ENCODE data around the gene TGIF2. TPM values are rescaled to one million over a fixed set of nuclear protein-coding genes. Genes with fewer than 3 reads are reported as not detected.

Gene TGIF2
- total and polyA plus RNA-seq, 12 donors = 3.4 to 17.9 (median 11.2) TPM

DNA sequence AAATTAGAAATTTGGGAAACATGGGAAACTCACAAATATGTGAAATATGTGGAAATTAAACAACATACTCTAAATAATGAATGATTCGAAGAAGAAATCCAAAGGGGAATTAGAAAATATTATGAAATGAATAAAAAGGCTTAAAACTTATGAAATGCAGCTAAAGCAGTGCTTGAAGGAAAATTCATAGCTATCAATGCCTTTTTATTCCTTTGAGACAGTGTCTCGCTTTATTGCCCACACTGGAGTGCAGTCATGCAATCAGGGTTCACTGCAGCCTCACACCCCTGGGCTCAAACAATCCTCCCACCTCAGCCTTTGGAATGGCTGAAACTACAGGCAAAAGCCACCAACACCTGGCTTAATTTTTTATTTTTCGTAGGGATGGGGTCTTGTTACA lies 7.9 kb upstream of the TGIF2 start:
- intact Hi-C loops (cut with DNase I) = no loop called here
- H3K4me3 ChIP-seq = no peak overlapping the region
- TF ChIP-seq, protein P1, sequence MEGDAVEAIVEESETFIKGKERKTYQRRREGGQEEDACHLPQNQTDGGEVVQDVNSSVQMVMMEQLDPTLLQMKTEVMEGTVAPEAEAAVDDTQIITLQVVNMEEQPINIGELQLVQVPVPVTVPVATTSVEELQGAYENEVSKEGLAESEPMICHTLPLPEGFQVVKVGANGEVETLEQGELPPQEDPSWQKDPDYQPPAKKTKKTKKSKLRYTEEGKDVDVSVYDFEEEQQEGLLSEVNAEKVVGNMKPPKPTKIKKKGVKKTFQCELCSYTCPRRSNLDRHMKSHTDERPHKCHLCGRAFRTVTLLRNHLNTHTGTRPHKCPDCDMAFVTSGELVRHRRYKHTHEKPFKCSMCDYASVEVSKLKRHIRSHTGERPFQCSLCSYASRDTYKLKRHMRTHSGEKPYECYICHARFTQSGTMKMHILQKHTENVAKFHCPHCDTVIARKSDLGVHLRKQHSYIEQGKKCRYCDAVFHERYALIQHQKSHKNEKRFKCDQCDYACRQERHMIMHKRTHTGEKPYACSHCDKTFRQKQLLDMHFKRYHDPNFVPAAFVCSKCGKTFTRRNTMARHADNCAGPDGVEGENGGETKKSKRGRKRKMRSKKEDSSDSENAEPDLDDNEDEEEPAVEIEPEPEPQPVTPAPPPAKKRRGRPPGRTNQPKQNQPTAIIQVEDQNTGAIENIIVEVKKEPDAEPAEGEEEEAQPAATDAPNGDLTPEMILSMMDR (IDR thresholded peaks at IDR 0.05) = no peak
- no peak for TF ChIP-seq POLR2A (IDR thresholded peaks at IDR 0.05)
- H3K27me3 ChIP-seq = no peaks in the 10 kb centered on the region
- no peaks in the 10 kb centered on the region for H3K4me1 ChIP-seq (replicated peaks in 1 of 2)
- WGBS, 4 donors = 92 to 98% (median 95%) methylated on average over 3 of the region's 3 CpGs
- H3K9me3 ChIP-seq (replicated peaks in 1 of 3) = no peaks in the 10 kb centered on the region
- no peak for DNase-seq
- H3K36me3 ChIP-seq (replicated peaks in 1 of 2) = no peaks in the 10 kb centered on the region
- H3K27ac ChIP-seq = no peak overlapping the region

DNA sequence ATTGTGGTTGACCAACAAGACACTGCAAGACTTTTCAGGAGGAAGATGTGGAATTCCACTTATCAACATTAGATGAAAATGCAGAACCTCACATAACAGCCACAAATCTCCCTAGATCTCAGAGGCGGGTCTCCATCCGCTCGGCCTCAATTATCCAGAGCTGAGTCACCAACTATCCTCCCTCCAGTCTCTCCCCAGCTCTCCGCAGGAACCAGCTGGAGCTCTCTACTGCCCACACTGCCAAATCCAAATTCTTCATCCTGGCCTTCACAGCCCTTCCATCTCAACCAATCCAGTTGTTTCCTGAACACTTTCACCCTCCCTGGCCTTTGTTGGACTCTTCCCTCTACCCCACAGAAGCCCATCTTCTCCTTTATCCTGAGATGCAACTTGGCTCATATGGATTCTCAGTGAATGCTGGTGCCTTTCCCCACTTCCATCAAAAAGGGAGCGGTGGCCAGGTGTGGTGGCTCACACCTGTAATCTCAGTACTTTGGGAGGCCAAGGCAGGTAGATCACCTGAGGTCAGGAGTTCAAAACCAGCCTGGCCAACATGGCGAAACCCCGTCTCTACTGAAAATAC lies 3.5 kb upstream of the TGIF2 start:
- Histone ChIP-seq H3K4me1 (replicated peaks in 1 of 2) (peaks cover 13 to 19% of the 10 kb centered on the region in 2 donors), H3K4me3 (no peak overlapping the region), H3K27ac (no peak overlapping the region), H3K9me3 (replicated peaks in 1 of 3) (no peaks in the 10 kb centered on the region), H3K36me3 (replicated peaks in 1 of 2) (no peaks in the 10 kb centered on the region), H3K27me3 (no peaks in the 10 kb centered on the region)
- TF ChIP-seq, protein P1 (IDR thresholded peaks at IDR 0.05) = no peak
- no peak for TF ChIP-seq POLR2A (IDR thresholded peaks at IDR 0.05)
- 73 to 81% (median 77%) methylated on average over 7 of the region's 7 CpGs for WGBS, 4 donors
- DNase-seq = no peak
- intact Hi-C loops (cut with DNase I) = no loop called here

DNA sequence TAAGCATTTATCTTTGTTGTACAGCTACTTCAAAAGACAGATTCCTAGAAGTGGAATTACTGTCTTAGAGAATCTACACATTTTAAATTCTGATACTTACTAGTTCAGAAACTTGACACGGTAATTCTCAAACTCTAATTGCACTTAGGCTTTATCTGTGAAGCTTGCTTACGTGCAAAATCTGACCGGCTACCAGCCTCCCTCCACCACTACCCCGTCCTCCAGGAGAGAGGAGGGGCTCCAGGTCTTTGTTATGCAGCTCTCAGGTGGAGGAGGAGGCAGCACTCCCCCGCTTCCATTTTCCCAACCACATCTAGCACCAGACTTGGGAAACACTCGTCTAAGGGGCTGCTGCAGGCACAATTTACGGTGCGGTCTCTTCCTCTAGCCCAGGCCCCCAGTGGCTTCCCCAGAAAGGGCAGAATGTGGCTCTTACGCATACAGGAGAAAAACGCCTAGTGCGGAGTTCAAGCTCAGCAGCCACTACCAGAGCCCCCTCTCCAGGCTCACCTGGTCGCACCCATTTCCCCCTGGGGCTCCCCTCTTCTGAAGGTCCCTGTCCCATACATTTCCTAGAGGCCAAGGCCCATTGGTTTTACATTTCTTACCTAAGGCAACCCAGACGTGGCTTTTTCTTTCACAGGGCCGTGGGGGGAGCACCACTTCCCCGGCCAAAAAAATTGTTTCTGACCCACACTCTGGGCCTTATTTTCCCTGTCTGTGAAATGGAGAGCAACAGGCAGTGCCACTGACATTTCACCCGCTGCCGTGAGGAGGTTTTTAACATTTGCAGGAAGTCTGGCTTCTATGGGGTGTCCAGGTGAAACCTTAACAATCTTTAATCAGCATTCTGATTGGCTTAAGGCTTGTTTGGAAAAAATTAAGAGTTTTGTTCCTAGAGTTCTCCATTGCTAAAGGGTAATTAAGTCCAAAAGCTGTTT lies 1.6 kb upstream of the TGIF2 start:
- TF ChIP-seq, protein P1 (IDR thresholded peaks at IDR 0.05) = no peak
- TF ChIP-seq POLR2A (IDR thresholded peaks at IDR 0.05) = no peak
- Histone ChIP-seq H3K4me1 (replicated peaks in 1 of 2) (peaks cover 13 to 31% of the 10 kb centered on the region in 2 donors), H3K9me3 (replicated peaks in 1 of 3) (no peaks in the 10 kb centered on the region), H3K4me3 (no peak overlapping the region), H3K27ac (peak overlapping the region in 4 of 5 donors; percentile 74 to 93 (median 90)), H3K36me3 (replicated peaks in 1 of 2) (no peaks in the 10 kb centered on the region), H3K27me3 (no peaks in the 10 kb centered on the region)
- WGBS, 4 donors = 69 to 77% (median 74%) methylated on average over 16 to 17 of the region's 17 CpGs
- intact Hi-C loops (cut with DNase I) = no loop called here
- DNase-seq = no peak

GRCh38 chr20:36572701-36573102 lies 695 bp upstream of the TGIF2 start:
- Histone ChIP-seq H3K36me3 (replicated peaks in 1 of 2) (no peaks in the 10 kb centered on the region), H3K27ac (peak overlapping the region; percentile 17 to 93 (median 87)), H3K27me3 (no peaks in the 10 kb centered on the region), H3K4me1 (replicated peaks in 1 of 2) (peaks cover 13 to 31% of the 10 kb centered on the region in 2 donors), H3K9me3 (replicated peaks in 1 of 3) (no peaks in the 10 kb centered on the region), H3K4me3 (peak overlapping the region in 2 of 4 donors; percentile 61 to 79)
- 16 to 29% (median 18%) methylated on average over 7 to 20 of the region's 20 CpGs for WGBS, 4 donors
- peak in 6 of 7 donors; percentile 28 to 65 (median 42) for DNase-seq
- TF ChIP-seq, protein P1 (IDR thresholded peaks at IDR 0.05) = no peak
- no peak for TF ChIP-seq POLR2A (IDR thresholded peaks at IDR 0.05)
- intact Hi-C loops (cut with DNase I) = no loop called here

Measured in adrenal gland (tissue), 12 donors.